Sigmoid colon (tissue), 7 donors: Measurements from ENCODE around the gene ESRRA. TPM values are rescaled to one million over a fixed set of nuclear protein-coding genes. Genes with fewer than 3 reads are reported as not detected.

Experiments used
- DNase-seq: peaks from one replicate; pipeline ENCODE4 v3.0.0-alpha.2; 2019
- H3K27ac ChIP-seq, 4 donors: fragments of 200-600 bp; sonication (generic); one replicate each; pipeline ENCODE4 v1.5.1; 2016 to 2019; ENCODE audit warnings: mild to moderate bottlenecking in 1 of 4
- H3K27me3 ChIP-seq, 3 donors: fragments of 200-600 bp; sonication (generic); one replicate each; pipeline ENCODE4 v1.5.1; 2019; ENCODE audit warnings: mild to moderate bottlenecking in 1 of 3
- H3K36me3 ChIP-seq, 4 donors: fragments of 200-600 bp; sonication (generic); one replicate each; pipeline ENCODE4 v1.5.1; 2016 to 2019
- H3K4me1 ChIP-seq, 4 donors: fragments of 200-600 bp; sonication (generic); one replicate each; pipeline ENCODE4 v1.5.1; 2017 to 2019
- H3K4me3 ChIP-seq, 4 donors: fragments of 200-600 bp; sonication (generic); one replicate each; pipeline ENCODE4 v1.5.1; 2017 to 2019; ENCODE audit warnings: mild to moderate bottlenecking in 2 of 4, moderate library complexity in 1 of 4
- H3K9me3 ChIP-seq, 4 donors: fragments of 200-600 bp in 3 of 4; sonication (generic) in 3 of 4; one replicate each; pipeline versions ENCODE4 v1.5.1 to v1.6.1; 2013 to 2019
- EP300 ChIP-seq, 4 donors: sonication (generic); formaldehyde crosslinking; IDR thresholded peaks; one replicate each; pipeline ENCODE4 v1.6.1; 2017; ENCODE audit warnings: antibody characterized with exemption in 4 of 4
- POLR2A ChIP-seq, 2 donors: fragments of 450-650 bp; IDR thresholded peaks; one replicate each; pipeline ENCODE4 v1.6.1; 2016; ENCODE audit warnings: antibody characterized with exemption in 2 of 2, mild to moderate bottlenecking in 2 of 2, moderate library complexity in 2 of 2
- POLR2AphosphoS5 ChIP-seq, 4 donors: sonication (generic); formaldehyde crosslinking; IDR thresholded peaks; one replicate each; pipeline ENCODE4 v1.6.1; 2017; ENCODE audit warnings: antibody characterized with exemption in 4 of 4
- WGBS, 2 donors: extraction: QIAGEN DNeasy Blood & Tissue Kit; methylation state at CpG; one replicate each; pipeline ENCODE4 v1.1.7; 2013; 5-methylcytosine and 5-hydroxymethylcytosine counted together
- intact Hi-C: fragments of 100-400 bp; cut with DNase I; formaldehyde crosslinking; loops from one replicate; pipeline ENCODE4 v1.15.1; 2023
- polyA plus RNA-seq, 3 donors: library from polyadenylated mRNA; stranded (reverse); fragments of 200-250 nt; gene quantifications; one replicate each; pipeline ENCODE4 v1.2.3, GENCODE V29; 2013
- total RNA-seq, 4 donors: library from RNA; depleted of rRNA; stranded (reverse); fragments of >200 nt; gene quantifications; one replicate each; pipeline ENCODE4 v1.1.0, GENCODE V29; 2016
- TF ChIP-seq, protein P1 (sequence below), 4 experiments: fragments of 450-650 bp in 3 of 4; fragments of 200-600 bp in 1 of 4; IDR thresholded peaks; one replicate each; pipeline ENCODE4 v1.5.1; 2016 to 2019; ENCODE audit warnings: antibody characterized with exemption in 4 of 4, mild to moderate bottlenecking in 3 of 4, moderate library complexity in 2 of 4
- donor health status: healthy with polysubstance abuse.
- donor health status: Bipolar disorder and iron deficiency.
- donor health status: healthy.

ESRRA gene
- total and polyA plus RNA-seq, 7 donors, result 39.9 to 244 (median 48.7) TPM

DNA sequence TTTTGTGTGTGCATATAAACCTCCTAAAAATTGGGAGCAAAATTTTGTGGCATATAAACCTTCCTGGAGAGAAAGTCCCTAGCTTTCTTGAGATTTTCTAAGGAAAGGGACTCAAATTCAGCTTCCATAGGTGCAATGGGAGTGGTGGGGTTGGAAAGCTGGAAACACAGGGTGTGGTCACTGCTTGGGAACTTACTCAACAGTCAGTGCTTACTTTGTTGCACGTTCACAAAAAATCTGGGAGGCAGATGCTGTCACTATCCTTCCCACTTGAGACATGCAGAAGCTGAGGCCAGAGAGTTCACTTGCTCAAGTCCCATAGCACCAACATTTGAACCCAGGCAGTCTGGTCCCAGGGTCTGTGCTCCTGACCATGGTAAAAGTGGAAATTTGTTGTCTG is 9.1 kb upstream of the ESRRA start:
- H3K4me1 ChIP-seq, result peaks cover 0 to 41% (median 39%) of the 10 kb centered on the region in 4 donors
- TF ChIP-seq EP300 (IDR thresholded peaks at IDR 0.05), result no peak
- TF ChIP-seq, protein P1, sequence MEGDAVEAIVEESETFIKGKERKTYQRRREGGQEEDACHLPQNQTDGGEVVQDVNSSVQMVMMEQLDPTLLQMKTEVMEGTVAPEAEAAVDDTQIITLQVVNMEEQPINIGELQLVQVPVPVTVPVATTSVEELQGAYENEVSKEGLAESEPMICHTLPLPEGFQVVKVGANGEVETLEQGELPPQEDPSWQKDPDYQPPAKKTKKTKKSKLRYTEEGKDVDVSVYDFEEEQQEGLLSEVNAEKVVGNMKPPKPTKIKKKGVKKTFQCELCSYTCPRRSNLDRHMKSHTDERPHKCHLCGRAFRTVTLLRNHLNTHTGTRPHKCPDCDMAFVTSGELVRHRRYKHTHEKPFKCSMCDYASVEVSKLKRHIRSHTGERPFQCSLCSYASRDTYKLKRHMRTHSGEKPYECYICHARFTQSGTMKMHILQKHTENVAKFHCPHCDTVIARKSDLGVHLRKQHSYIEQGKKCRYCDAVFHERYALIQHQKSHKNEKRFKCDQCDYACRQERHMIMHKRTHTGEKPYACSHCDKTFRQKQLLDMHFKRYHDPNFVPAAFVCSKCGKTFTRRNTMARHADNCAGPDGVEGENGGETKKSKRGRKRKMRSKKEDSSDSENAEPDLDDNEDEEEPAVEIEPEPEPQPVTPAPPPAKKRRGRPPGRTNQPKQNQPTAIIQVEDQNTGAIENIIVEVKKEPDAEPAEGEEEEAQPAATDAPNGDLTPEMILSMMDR (IDR thresholded peaks at IDR 0.05), result no peak
- TF ChIP-seq POLR2A (IDR thresholded peaks at IDR 0.05), result no peak
- no peak for TF ChIP-seq POLR2AphosphoS5 (IDR thresholded peaks at IDR 0.05)
- peaks cover 58 to 100% (median 96%) of the 10 kb centered on the region in 3 donors for H3K27me3 ChIP-seq
- no peak for DNase-seq
- no peaks in the 10 kb centered on the region for H3K36me3 ChIP-seq
- no peaks in the 10 kb centered on the region for H3K9me3 ChIP-seq
- no peak overlapping the region for H3K27ac ChIP-seq
- no peak overlapping the region for H3K4me3 ChIP-seq
- intact Hi-C loops, result no loop called here
- WGBS, 2 donors, result 11 to 38% methylated on average over 1 of the region's 1 CpG

DNA sequence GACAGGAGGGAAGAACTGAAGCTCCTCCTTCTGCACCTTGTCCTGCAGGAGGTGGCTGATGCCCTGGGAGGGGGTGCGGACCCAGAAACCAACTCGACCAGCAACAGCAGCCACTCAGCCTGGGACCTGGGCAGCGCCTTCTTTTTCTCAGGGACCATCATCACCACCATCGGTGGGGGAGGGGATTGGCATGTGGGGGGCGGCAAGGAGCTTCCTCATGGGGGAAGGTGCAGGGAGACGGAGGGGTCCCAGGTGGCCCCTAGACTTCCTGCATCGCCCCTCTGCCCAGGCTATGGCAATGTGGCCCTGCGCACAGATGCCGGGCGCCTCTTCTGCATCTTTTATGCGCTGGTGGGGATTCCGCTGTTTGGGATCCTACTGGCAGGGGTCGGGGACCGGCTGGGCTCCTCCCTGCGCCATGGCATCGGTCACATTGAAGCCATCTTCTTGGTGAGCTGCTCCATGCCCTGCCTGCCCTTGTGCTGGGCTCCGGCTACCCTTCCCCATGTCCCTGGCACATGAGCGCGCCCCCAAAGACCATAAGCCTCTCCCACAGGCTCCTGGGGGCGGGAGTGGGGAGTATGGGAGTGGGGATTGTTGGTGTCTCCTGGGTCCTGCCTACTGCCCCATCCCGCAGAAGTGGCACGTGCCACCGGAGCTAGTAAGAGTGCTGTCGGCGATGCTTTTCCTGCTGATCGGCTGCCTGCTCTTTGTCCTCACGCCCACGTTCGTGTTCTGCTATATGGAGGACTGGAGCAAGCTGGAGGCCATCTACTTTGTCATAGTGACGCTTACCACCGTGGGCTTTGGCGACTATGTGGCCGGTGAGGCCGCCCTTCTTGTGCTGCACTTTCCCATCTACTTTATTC is 8.3 kb upstream of the ESRRA start:
- no peak for DNase-seq
- Histone ChIP-seq H3K4me3 (no peak overlapping the region), H3K36me3 (no peaks in the 10 kb centered on the region), H3K27me3 (peaks cover 50 to 100% (median 96%) of the 10 kb centered on the region in 3 donors), H3K27ac (no peak overlapping the region), H3K4me1 (peaks cover 0 to 34% (median 32%) of the 10 kb centered on the region in 4 donors), H3K9me3 (no peaks in the 10 kb centered on the region)
- TF ChIP-seq POLR2A (IDR thresholded peaks at IDR 0.05) (no peak), EP300 (IDR thresholded peaks at IDR 0.05) (no peak), POLR2AphosphoS5 (IDR thresholded peaks at IDR 0.05) (no peak)
- TF ChIP-seq, protein P1 (IDR thresholded peaks at IDR 0.05), result no peak
- intact Hi-C loops, result no loop called here
- WGBS, 2 donors, result 14% methylated on average over 34 of the region's 34 CpGs

DNA sequence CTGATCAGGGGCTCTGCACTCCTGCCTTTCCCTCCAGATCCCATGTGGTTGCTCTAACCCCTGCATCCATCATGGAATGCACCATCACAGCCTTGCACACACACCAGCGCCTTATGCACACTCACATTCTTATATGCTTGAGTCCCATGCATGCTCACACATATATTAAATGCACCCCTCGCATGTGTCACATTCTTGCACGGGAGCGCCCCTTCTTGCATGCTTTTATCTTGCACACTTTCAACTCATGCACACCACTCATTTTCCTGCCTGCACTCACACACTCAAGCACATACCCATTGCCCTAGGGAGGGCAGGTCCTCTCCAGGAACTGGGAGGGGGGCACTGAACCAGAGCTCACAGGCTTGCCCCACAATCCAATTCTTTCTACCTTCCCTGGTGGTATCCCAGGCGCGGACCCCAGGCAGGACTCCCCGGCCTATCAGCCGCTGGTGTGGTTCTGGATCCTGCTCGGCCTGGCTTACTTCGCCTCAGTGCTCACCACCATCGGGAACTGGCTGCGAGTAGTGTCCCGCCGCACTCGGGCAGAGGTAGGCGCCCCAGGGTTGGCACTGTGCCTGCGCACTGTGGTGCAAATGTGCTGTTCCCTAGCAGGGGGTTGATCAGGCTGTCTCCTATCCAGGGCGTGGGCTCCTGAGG is 7.5 kb upstream of the ESRRA start:
- H3K36me3 ChIP-seq, result no peaks in the 10 kb centered on the region
- WGBS, 2 donors, result 19 to 40% methylated on average over 18 of the region's 18 CpGs
- peaks cover 42 to 100% (median 91%) of the 10 kb centered on the region in 3 donors for H3K27me3 ChIP-seq
- no peak overlapping the region for H3K4me3 ChIP-seq
- TF ChIP-seq EP300 (IDR thresholded peaks at IDR 0.05), result no peak
- TF ChIP-seq POLR2AphosphoS5 (IDR thresholded peaks at IDR 0.05), result no peak
- H3K9me3 ChIP-seq, result no peaks in the 10 kb centered on the region
- DNase-seq, result no peak
- no peak overlapping the region for H3K27ac ChIP-seq
- peaks cover 0 to 29% (median 25%) of the 10 kb centered on the region in 4 donors for H3K4me1 ChIP-seq
- intact Hi-C loops, result no loop called here

DNA sequence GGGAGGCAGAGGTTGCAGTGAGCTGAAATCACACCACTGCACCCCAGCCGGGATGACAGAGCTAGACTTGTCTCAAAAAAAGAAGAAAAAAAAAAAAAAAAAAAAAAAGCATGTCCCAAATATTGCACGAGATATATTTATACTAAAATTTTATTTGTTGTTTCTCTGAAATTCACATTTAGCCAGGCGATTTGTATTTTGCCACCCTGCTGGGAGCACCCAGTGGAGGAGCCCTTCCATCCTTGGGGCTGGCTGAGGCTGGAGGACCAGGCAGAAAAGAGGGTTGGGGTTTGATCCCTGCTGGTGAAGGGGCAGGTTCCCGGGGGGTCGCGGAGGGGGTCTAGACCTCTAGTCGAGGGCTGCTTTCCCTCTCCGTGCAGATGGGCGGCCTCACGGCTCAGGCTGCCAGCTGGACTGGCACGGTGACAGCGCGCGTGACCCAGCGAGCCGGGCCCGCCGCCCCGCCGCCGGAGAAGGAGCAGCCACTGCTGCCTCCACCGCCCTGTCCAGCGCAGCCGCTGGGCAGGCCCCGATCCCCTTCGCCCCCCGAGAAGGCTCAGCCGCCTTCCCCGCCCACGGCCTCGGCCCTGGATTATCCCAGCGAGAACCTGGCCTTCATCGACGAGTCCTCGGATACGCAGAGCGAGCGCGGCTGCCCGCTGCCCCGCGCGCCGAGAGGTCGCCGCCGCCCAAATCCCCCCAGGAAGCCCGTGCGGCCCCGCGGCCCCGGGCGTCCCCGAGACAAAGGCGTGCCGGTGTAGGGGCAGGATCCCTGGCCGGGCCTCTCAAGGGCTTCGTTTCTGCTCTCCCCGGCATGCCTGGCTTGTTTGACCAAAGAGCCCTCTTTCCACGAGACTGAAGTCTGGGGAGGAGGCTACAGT is 6.1 kb upstream of the ESRRA start:
- peak; percentile 88 for DNase-seq
- WGBS, 2 donors, result 2 to 4% methylated on average over 60 of the region's 60 CpGs
- Histone ChIP-seq H3K27ac (peak overlapping the region in 2 of 4 donors; percentile 20 to 49), H3K4me1 (peaks cover 0 to 36% (median 33%) of the 10 kb centered on the region in 4 donors), H3K36me3 (no peaks in the 10 kb centered on the region), H3K27me3 (peaks cover 38 to 93% (median 77%) of the 10 kb centered on the region in 3 donors), H3K9me3 (no peaks in the 10 kb centered on the region), H3K4me3 (peak overlapping the region; percentile 24 to 52 (median 43))
- TF ChIP-seq POLR2A (IDR thresholded peaks at IDR 0.05), result no peak
- TF ChIP-seq POLR2AphosphoS5 (IDR thresholded peaks at IDR 0.05), result peak in 2 of 4 donors; percentile 30 to 34
- TF ChIP-seq EP300 (IDR thresholded peaks at IDR 0.05), result no peak
- TF ChIP-seq, protein P1 (IDR thresholded peaks at IDR 0.05), result no peak
- intact Hi-C loops, result no loop called here
